H1 (cell line): ENCODE results near the gene VEPH1. TPM values are rescaled to one million over a fixed set of nuclear protein-coding genes. Genes with fewer than 3 reads are reported as not detected.

Experiments
- CTBP2 ChIP-seq: IDR thresholded peaks from 2 replicates; pipeline ENCODE4 v1.7.0; 2011; ENCODE audit warnings: borderline replicate concordance, mild to moderate bottlenecking, moderate library complexity, mixed read lengths, low read length; ENCODE audit not compliant: insufficient read depth, insufficient read length
- SP2 ChIP-seq: IDR thresholded peaks from 2 replicates; pipeline ENCODE4 v1.6.1; 2012; ENCODE audit warnings: mild to moderate bottlenecking, low read length, inconsistent platforms
- polyA plus RNA-seq, 7 experiments: library from polyadenylated mRNA; depleted of rRNA in 3 of 7; stranded (reverse) in 5 of 7; unstranded in 2 of 7; fragments of >200 nt in 5 of 7; fragments of 200-250 nt in 2 of 7; gene quantifications; 1 replicate in 5 of 7; 2 replicates in 1 of 7; 4 replicates in 1 of 7; pipeline versions ENCODE4 v1.2.1 to v1.2.3, GENCODE V29; 2011 to 2013; ENCODE audit warnings: missing spikeins in 2 of 7, mixed read lengths in 2 of 7
- total RNA-seq: library from RNA; stranded (reverse); fragmentation: NEBNext Ultra II Directional; extraction: Animal tissue kit (Norgen Biotek cat#: 25700); gene quantifications from 2 replicates; pipeline ENCODE4 v1.2.1, GENCODE V29; 2021
- TF ChIP-seq, protein P1 (sequence below): IDR thresholded peaks from 2 replicates; pipeline ENCODE4 v1.6.1; 2012; ENCODE audit warnings: inconsistent platforms

Gene VEPH1
- total and polyA plus RNA-seq, 2 of the 8 experiments (the other 6 are each of a cell fraction or from before 2014, with no cell fraction given): 12.0 to 18.3 TPM

DNA sequence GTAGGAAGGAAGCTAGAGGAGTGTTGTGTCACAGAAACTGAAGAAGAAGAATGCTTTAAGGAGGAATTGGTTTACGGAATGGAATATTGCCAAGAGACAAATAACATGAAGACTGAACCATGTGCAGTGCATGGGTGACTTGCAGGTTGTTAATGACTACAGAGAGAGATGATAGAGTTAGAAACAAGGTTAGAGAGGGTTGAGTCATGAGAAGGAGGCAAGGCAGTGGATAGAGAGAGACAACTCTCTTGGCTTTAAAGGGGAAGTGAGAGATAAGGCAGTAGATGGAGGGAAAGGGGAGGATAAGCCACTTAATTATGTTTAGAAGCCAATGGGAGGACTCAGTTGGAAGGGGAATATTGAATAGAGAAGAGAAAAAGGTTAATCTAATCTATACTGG, 224.0 kb downstream of the VEPH1 start (continued):
- TF ChIP-seq CTBP2: no peak
- no peak for TF ChIP-seq SP2
- TF ChIP-seq, protein P1, sequence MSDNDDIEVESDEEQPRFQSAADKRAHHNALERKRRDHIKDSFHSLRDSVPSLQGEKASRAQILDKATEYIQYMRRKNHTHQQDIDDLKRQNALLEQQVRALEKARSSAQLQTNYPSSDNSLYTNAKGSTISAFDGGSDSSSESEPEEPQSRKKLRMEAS: no peak
